SK-N-SH (cell line): ENCODE results near the gene SETBP1. TPM values are rescaled to one million over a fixed set of nuclear protein-coding genes. Genes with fewer than 3 reads are reported as not detected.

Experiments used
- CTCF ChIA-PET: fragments of 300-600, 350-600 bp; formaldehyde crosslinking; extraction: SDS; loops from one replicate; lab custom pipeline; 2021; lab: Yijun Ruan, JAX
- POLR2A ChIA-PET: fragments of 350-600 bp; sonication (Branson Sonifier 250); formaldehyde crosslinking; extraction: SDS; loops from one replicate; lab custom pipeline; 2020; ENCODE audit warnings: antibody characterized with exemption, inconsistent platforms; lab: Yijun Ruan, JAX
- DNase-seq: peaks from one replicate; pipeline ENCODE4 v3.0.0; 2012
- H2AFZ ChIP-seq: fragments of 200-600 bp; sonication (generic); 2 replicates; pipeline ENCODE4 v1.8.1; 2016; ENCODE audit warnings: antibody characterized with exemption, mild to moderate bottlenecking, low read depth
- H3F3A ChIP-seq: fragments of 200-600 bp; sonication (generic); replicated peaks from 2 replicates; pipeline ENCODE3; 2016; ENCODE audit warnings: antibody characterized with exemption, mild to moderate bottlenecking; ENCODE audit not compliant: insufficient read depth
- H3K27ac ChIP-seq, 2 experiments: fragments of 200-500 bp in 1 of 2; fragments of 200-600 bp in 1 of 2; sonication (Bioruptor generic) in 1 of 2; sonication (generic), shearing (Covaris generic) in 1 of 2; 2 replicates each; pipeline versions ENCODE4 v1.5.1 to v1.6.1; 2014 to 2016; ENCODE audit warnings: low read depth in 2 of 2, inconsistent platforms in 1 of 2, low read length in 1 of 2, mild to moderate bottlenecking in 1 of 2, mixed read lengths in 1 of 2
- H3K27me3 ChIP-seq: fragments of 200-600 bp; sonication (generic), shearing (Covaris generic); 2 replicates; pipeline ENCODE4 v1.6.1; 2016; ENCODE audit warnings: mixed run types; ENCODE audit not compliant: insufficient read depth
- H3K36me3 ChIP-seq, 2 experiments: fragments of 200-500 bp in 1 of 2; fragments of 200-600 bp in 1 of 2; sonication (Bioruptor generic) in 1 of 2; sonication (generic) in 1 of 2; replicated peaks in 1 of 2; 2 replicates each; pipeline versions ENCODE3 to v1.5.1; 2014 to 2016; ENCODE audit warnings: low read length in 1 of 2, mild to moderate bottlenecking in 1 of 2; ENCODE audit not compliant: insufficient read depth in 2 of 2, control insufficient read depth in 1 of 2
- H3K4me1 ChIP-seq, 2 experiments: fragments of 200-500 bp in 1 of 2; fragments of 200-600 bp in 1 of 2; sonication (Bioruptor generic) in 1 of 2; sonication (generic), shearing (Covaris generic) in 1 of 2; 2 replicates each; pipeline versions ENCODE4 v1.5.1 to v1.6.1; 2014 to 2016; ENCODE audit warnings: low read depth in 1 of 2, low read length in 1 of 2, mixed run types in 1 of 2; ENCODE audit not compliant: insufficient read depth in 2 of 2, control insufficient read depth in 1 of 2
- H3K4me2 ChIP-seq: fragments of 200-600 bp; sonication (generic), shearing (Covaris generic); 2 replicates; pipeline ENCODE4 v1.6.1; 2017; ENCODE audit warnings: mixed run types
- H3K4me3 ChIP-seq, 2 experiments: fragments of 200-500 bp in 1 of 2; fragments of 200-600 bp in 1 of 2; sonication (Bioruptor generic) in 1 of 2; sonication (generic), shearing (Covaris generic) in 1 of 2; 2 replicates each; pipeline versions ENCODE4 v1.5.1 to v1.8.1; 2014 to 2016; ENCODE audit warnings: low read depth in 2 of 2, inconsistent platforms in 1 of 2, low read length in 1 of 2, mild to moderate bottlenecking in 1 of 2, mixed read lengths in 1 of 2, moderate library complexity in 1 of 2
- H3K79me2 ChIP-seq: fragments of 200-600 bp; sonication (generic); 2 replicates; pipeline ENCODE4 v1.8.1; 2017; ENCODE audit warnings: mild to moderate bottlenecking; ENCODE audit not compliant: insufficient read depth
- H3K9ac ChIP-seq: fragments of 200-600 bp; sonication (generic); 2 replicates; pipeline ENCODE4 v1.6.1; 2017; ENCODE audit warnings: mixed run types
- H3K9me2 ChIP-seq: fragments of 200-600 bp; sonication (generic); 2 replicates; pipeline ENCODE4 v1.6.1; 2017; ENCODE audit warnings: mixed run types
- H3K9me3 ChIP-seq: fragments of 200-600 bp; sonication (generic); 2 replicates; pipeline ENCODE4 v1.6.1; 2017; ENCODE audit warnings: mixed run types, mild to moderate bottlenecking, moderate library complexity
- H4K20me1 ChIP-seq: fragments of 200-600 bp; sonication (generic); 2 replicates; pipeline ENCODE4 v1.6.1; 2017; ENCODE audit warnings: mild to moderate bottlenecking, mixed run types; ENCODE audit not compliant: insufficient read depth
- CHD2 ChIP-seq: fragments of 150-350 bp; IDR thresholded peaks from 2 replicates; pipeline ENCODE4 v1.6.1; 2018; ENCODE audit warnings: low read length; ENCODE audit not compliant: partially characterized antibody
- FOXJ3 ChIP-seq: sonication (generic); formaldehyde crosslinking; IDR thresholded peaks from 2 replicates; pipeline ENCODE4 v1.5.1; 2020; ENCODE audit warnings: mild to moderate bottlenecking, missing genetic modification reagents
- JUND ChIP-seq: IDR thresholded peaks from 2 replicates; pipeline ENCODE4 v1.4.0; 2012
- MEF2A ChIP-seq: IDR thresholded peaks from 2 replicates; pipeline ENCODE4 v1.4.0; 2012; ENCODE audit warnings: low read depth, borderline replicate concordance
- MXI1 ChIP-seq: IDR thresholded peaks from 2 replicates; pipeline ENCODE4 v1.6.1; 2012; ENCODE audit warnings: mild to moderate bottlenecking, low read depth, low read length, improper control_type of control experiment
- RCOR1 ChIP-seq: fragments of 150-350 bp; IDR thresholded peaks from 2 replicates; pipeline ENCODE4 v1.6.1; 2017; ENCODE audit warnings: antibody characterized with exemption, low read length
- REST ChIP-seq: IDR thresholded peaks from 2 replicates; pipeline ENCODE4 v1.6.1; 2012; ENCODE audit warnings: mild to moderate bottlenecking, low read depth, low read length, moderate library complexity
- RXRA ChIP-seq: IDR thresholded peaks from 2 replicates; pipeline ENCODE4 v1.4.0; 2012; ENCODE audit warnings: low read depth, mild to moderate bottlenecking, borderline replicate concordance
- TCF12 ChIP-seq: IDR thresholded peaks from 2 replicates; pipeline ENCODE4 v1.4.0; 2012
- USF1 ChIP-seq: IDR thresholded peaks from 2 replicates; pipeline ENCODE4 v1.4.0; 2012; ENCODE audit warnings: low read depth, borderline replicate concordance
- WGBS: methylation state at CpG from one replicate; pipeline ENCODE4 v1.1.6; 2017; ENCODE audit warnings: low lambda C conversion rate; 5-methylcytosine and 5-hydroxymethylcytosine counted together
- polyA plus RNA-seq, 3 experiments: library from polyadenylated mRNA; depleted of rRNA; stranded (reverse); fragments of >200 nt; gene quantifications; 2 replicates each; pipeline ENCODE4 v1.2.3, GENCODE V29; 2012

Gene SETBP1
- polyA plus RNA-seq, 1 of the 3 experiments (the other 2 are of a cell fraction), result 3.0 TPM

- no peaks in the 10 kb centered on the region for H3K9me2 ChIP-seq
- ChIA-PET CTCF (no interaction called here), POLR2A (no interaction called here)
- peaks cover 0 to 4% of the 10 kb centered on the region in 2 experiments; a peak in 1 of 4 replicates for H3K4me1 ChIP-seq
- no peak overlapping the region for H2AFZ ChIP-seq
- H3K27me3 ChIP-seq, result no peaks in the 10 kb centered on the region
- no peaks in the 10 kb centered on the region for H3K9me3 ChIP-seq
- 90% methylated on average over 14 of the region's 14 CpGs for WGBS
- no peak overlapping the region for H3K9ac ChIP-seq
- H3K27ac ChIP-seq, result no peak overlapping the region; a peak in 1 of 4 replicates
- no peak for DNase-seq
- TF ChIP-seq USF1, result no peak
- H4K20me1 ChIP-seq, result no peaks in the 10 kb centered on the region
- H3K79me2 ChIP-seq, result no peaks in the 10 kb centered on the region
- H3K4me2 ChIP-seq, result no peak overlapping the region
- H3K4me3 ChIP-seq, result no peak overlapping the region
- no peaks in the 10 kb centered on the region for H3F3A ChIP-seq
- no peaks in the 10 kb centered on the region for H3K36me3 ChIP-seq
These were observed 91.5 kb downstream of the SETBP1 start for GRCh38 chr18:44771956-44772917.

- POLR2A ChIA-PET, result no interaction called here
These were observed 93.0 kb downstream of the SETBP1 start for GRCh38 chr18:44773640-44774155.

More at GRCh38 chr18:44773640-44774155, 93.0 kb downstream of the SETBP1 start:
- no peak for TF ChIP-seq RXRA
- TF ChIP-seq JUND, result no peak
- TF ChIP-seq CHD2, result no peak
- no peak for TF ChIP-seq MEF2A
- TF ChIP-seq RCOR1, result no peak
- no peak for TF ChIP-seq TCF12
- no peak for TF ChIP-seq REST
- TF ChIP-seq MXI1, result no peak
- TF ChIP-seq FOXJ3 (CRISPR knock-in tag), result no peak
- H3F3A ChIP-seq, result no peaks in the 10 kb centered on the region
- no peaks in the 10 kb centered on the region for H3K9me2 ChIP-seq
- DNase-seq, result no peak
- no peak overlapping the region for H3K27ac ChIP-seq
- peaks cover 0 to 6% of the 10 kb centered on the region in 2 experiments; a peak in 1 of 4 replicates for H3K4me1 ChIP-seq
- no peak overlapping the region for H3K4me3 ChIP-seq
- no peaks in the 10 kb centered on the region for H3K9me3 ChIP-seq
- no peaks in the 10 kb centered on the region for H3K79me2 ChIP-seq
- no peak overlapping the region for H3K4me2 ChIP-seq
- H2AFZ ChIP-seq, result no peak overlapping the region
- no peaks in the 10 kb centered on the region for H3K27me3 ChIP-seq
- H3K36me3 ChIP-seq, result no peaks in the 10 kb centered on the region
- H3K9ac ChIP-seq, result no peak overlapping the region
- CTCF ChIA-PET, result no interaction called here
- WGBS, result 86% methylated on average over 1 of the region's 1 CpG
- no peaks in the 10 kb centered on the region for H4K20me1 ChIP-seq
